Measurements from ENCODE around the gene PDYN. TPM values are rescaled to one million over a fixed set of nuclear protein-coding genes. Genes with fewer than 3 reads are reported as not detected.

The PDYN gene
- total and polyA plus RNA-seq, 9 of the 15 experiments (the other 6 are each of a cell fraction or from before 2014, with no cell fraction given) = not detected

GRCh38 chr20:1939270-1939595 is 54.6 kb downstream of the PDYN start (continued):
- TF ChIP-seq CREB3L1 (IDR thresholded peaks at IDR 0.05; ENCODE audit: borderline replicate concordance, low read depth) = no peak
- no peak for TF ChIP-seq ZNF76 (CRISPR knock-in tag; IDR thresholded peaks at IDR 0.05; ENCODE audit: borderline replicate concordance)
- TF ChIP-seq, protein P1, sequence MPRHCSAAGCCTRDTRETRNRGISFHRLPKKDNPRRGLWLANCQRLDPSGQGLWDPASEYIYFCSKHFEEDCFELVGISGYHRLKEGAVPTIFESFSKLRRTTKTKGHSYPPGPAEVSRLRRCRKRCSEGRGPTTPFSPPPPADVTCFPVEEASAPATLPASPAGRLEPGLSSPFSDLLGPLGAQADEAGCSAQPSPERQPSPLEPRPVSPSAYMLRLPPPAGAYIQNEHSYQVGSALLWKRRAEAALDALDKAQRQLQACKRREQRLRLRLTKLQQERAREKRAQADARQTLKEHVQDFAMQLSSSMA (CRISPR knock-in tag; IDR thresholded peaks at IDR 0.05) = no peak
- TF ChIP-seq ZNF639 (CRISPR knock-in tag; conservative IDR thresholded peaks at IDR 0.05 in 1 of 2, IDR thresholded peaks at IDR 0.05 in 1 of 2) = no peak
- no peak for TF ChIP-seq JUND (IDR thresholded peaks at IDR 0.05; ENCODE audit: borderline replicate concordance, low read depth, low read length)
- no peak for TF ChIP-seq JUND (tag; IDR thresholded peaks at IDR 0.05; ENCODE audit: borderline replicate concordance, low read depth, low read length)
- TF ChIP-seq POLR3G (IDR thresholded peaks at IDR 0.05; ENCODE audit: extremely low read depth, insufficient read length, insufficient replicate concordance) = no peak
- TF ChIP-seq SRSF1 (IDR thresholded peaks at IDR 0.05; ENCODE audit: low read depth, low read length) = no peak
- no peak for TF ChIP-seq BCOR (IDR thresholded peaks at IDR 0.05)
- no peak for TF ChIP-seq ZC3H8 (IDR thresholded peaks at IDR 0.05)
- no peak for TF ChIP-seq GATAD2A (IDR thresholded peaks at IDR 0.05)
- TF ChIP-seq ZNF77 (CRISPR knock-in tag; IDR thresholded peaks at IDR 0.05) = no peak

Data from K562 (cell line).